ENCODE data around the gene CD9.
"Not testable (repeated sequence)": the region's sequence is repeated elsewhere in the genome, so short reads cannot be mapped to it uniquely, and the experiment has no call there.

The CD9 gene

DNA sequence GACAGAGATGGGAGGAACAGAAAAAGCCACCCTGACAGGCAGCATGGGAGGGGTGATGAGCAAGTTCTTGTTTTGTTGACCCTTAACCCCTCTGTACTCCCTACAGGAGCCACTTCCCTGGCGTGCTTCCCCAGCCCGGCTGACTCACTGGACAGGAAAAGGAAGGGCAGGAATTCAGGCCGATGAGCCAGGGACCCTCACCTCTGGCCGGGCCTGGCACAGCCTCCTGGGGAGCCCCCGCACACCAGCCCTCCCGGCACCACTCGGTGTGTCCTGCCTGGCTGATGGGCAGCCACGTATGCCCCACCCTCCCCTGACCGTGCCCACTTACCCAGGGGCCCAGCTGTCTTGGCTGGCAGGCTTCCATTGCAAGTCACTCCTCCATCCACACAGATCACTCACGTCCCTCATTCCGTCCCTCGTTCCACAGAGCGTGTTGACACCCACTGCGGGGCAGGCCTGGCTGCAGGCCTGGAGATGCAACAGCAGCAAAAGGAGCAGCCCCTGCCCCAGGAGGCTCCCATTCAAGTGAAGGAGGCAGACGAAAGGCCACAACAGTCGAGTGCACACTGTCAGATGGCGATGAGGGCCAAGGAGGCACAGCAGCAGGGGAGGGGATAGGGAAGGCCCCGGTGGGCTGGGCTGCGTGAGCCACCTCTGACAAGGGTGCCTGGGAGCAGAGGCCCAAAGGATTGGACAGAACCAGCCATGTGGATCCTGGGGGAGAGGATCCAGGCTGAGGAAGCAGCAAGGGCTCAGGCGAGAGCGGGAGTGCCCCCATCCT is 19.7 kb upstream of the CD9 start:
- DNase-seq (ENCODE audit: low read depth in 1 of 2, low spot score in 1 of 2): no peak

DNA sequence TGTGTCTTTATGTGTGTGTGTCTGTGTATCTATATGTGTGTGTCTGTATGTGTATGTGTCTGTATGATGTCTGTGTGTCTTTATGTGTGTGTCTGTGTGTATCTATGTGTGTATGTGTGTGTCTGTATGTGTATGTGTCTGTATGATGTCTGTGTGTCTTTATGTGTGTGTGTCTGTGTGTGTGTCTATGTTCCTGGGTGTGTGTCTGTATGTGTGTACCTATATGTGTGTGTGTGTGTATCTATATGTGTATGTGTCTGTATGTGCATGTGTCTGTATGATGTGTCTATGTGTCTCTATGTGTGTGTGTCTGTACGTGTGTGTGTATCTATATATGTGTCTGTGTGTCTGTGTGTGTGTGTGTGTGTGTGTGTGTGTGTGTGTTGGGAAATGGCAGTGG is 19.0 kb upstream of the CD9 start:
- DNase-seq (ENCODE audit: low read depth in 1 of 2, low spot score in 1 of 2): no peak

DNA sequence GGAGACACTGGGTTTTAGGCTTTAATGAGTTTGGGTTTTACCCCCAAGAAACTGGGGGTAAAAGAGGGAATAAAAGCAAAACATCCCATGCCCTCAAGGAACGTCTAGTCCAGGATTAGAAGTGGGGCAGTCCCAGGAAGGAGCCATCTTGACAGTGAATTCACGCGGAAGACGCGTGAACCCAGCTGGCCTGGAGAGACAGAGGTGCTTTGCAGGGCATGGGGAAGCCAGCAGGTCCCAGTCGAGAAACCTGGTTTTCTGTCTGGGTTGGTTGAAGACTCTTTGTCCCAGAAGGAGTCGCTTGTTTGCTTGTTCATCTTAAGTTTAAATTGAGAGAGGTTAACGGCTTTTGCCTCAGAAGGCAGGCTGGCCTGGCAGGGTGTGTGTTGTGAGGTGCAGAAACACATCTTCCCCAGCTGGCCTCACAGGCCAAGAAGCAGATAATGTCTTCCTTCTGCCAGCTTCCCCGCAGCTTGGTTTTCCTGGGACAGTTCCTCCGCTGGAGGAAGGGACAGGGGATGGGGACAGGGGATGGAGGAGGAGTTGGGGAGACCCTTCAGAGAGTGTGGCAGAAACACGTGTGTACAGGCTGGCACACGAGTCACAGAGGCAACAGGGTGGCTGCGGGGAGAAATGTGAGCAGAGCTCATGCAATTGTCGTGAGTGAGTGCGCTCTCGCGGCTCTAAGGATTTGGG is 18.5 kb upstream of the CD9 start:
- no peak for DNase-seq (ENCODE audit: low read depth in 1 of 2, low spot score in 1 of 2)

GRCh38 chr12:6182279-6182898 is 17.8 kb upstream of the CD9 start:
- no peak for DNase-seq (ENCODE audit: low read depth in 1 of 2, low spot score in 1 of 2)

DNA sequence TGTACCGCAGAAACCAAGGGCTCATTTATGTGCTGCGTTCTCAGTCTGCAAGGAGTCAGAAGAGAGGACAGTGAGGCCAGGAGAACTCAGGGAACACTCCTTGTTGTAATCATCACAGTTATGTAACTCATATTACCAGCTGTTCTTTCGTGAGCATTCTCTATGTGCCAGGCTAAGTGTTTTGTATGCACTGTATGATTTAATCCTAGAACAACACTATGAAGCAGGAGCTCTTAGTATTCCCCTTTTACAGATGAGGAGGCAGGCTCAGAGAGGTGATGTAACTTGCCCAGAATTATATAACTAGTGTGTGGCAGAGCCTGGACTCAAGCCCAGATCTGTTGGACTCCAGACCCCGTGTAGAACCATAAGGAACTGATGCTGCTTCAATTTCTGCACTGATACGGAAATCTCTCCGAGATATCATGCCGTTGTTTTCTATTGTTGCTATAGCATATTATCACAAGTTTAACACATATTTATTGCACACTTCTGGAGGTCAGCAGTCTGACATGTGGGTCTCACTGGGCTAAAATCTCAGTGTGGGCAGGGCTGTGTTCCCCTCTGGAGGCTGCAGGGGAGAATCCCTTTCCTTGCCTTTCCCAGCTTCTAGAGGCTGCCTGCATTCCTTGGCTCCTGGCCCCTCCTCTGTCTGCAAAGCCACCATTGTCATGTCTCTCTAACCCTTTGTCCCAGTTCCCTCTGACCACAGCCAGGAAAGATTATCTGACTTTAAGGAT is 16.3 kb upstream of the CD9 start:
- no peak for DNase-seq (ENCODE audit: low read depth in 1 of 2, low spot score in 1 of 2)

- no peak for DNase-seq (ENCODE audit: low read depth in 1 of 2, low spot score in 1 of 2)
Observed at GRCh38 chr12:6185961-6186827, 14.0 kb upstream of the CD9 start.

GRCh38 chr12:6187948-6188793 is 12.0 kb upstream of the CD9 start:
- DNase-seq (ENCODE audit: low read depth in 1 of 2, low spot score in 1 of 2): no peak

DNA sequence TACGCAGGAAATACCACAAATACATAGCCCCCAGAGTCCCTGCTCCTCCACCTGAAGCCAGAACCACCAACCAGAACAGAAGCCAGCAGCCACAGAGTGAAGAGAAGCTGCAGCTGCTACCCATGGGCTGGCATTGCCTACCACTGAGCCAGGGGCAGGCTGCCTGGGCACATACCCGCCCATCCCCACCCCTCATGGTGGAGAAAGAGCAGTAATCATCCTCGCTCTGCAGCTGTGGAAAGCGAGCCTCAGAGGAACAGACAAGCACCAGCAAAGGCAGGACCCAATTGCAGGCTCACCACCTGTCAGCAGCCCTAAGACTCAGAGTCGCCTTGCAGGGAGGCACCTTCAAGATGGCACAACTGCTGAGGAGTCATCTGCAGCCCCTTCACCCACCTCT is 11.2 kb upstream of the CD9 start:
- no peak for DNase-seq (ENCODE audit: low read depth in 1 of 2, low spot score in 1 of 2)

DNA sequence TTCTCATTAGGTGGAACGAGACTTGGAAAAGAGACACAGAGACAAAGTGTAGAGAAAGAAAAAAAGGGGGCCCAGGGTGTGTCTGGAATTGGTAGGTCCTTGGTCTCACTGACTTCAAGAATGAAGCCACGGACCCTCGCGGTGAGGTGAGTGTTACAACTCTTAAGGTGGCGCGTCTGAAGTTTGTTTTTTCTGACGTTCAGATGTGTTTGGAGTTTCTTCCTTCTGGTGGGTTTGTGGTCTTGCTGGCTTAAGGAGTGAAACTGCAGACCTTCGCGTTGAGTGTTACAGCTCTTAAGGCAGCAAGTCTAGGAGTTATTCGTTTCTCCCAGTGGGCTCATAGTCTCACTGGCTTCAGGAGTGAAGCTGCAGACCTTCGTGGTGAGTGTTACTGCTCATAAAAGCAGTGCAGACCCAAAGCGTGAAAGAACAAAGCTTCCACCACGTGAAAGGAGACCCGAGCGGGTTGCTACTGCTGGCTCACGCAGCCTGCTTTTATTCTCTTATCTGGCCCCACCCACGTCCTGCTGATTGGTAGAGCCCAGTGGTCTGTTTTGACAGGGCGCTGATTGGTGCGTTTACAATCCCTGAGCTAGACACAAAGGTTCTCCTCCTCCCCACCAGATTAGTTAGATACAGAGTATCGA is 10.1 kb upstream of the CD9 start:
- DNase-seq (ENCODE audit: low read depth in 1 of 2, low spot score in 1 of 2): not testable (repeated sequence)

- DNase-seq (ENCODE audit: low read depth in 1 of 2, low spot score in 1 of 2): not testable (repeated sequence)
Observed at GRCh38 chr12:6190767-6191530, 9.3 kb upstream of the CD9 start.

DNA sequence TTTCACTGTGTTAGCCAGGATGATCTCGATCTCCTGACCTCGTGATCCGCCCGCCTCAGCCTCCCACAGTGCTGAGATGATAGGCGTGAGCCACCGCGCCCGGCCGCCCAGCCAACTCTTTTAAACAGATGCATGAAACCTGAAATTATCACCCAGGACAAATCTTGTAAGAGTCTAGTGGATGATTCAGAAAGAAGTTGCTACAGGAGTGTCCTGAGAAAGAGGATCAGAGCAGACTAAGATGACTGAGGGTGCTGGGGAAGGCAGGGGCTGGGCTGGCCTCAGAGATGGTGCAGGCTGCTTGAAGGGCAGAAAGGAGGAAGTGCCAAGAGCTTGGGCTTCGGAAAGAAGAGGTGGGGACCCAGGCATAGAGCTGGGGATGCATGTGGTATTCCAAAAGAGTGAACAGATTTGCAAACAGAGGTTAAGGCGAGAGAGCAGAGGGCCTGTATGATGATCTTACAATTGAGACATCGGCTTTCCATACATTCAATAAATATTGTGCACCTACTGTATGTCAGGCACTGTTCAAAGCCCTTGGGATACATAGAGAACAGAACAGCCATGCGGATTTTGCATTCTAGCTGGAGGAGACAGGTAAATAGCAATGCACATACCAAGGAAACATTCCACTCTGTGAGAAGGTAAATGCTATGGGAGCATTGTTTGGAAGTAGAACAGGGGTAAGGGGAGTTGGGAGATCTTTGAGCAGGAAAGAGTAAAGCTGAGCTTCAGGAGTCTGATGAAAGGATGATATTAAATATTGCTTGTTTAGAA is 7.4 kb upstream of the CD9 start:
- DNase-seq (ENCODE audit: low read depth in 1 of 2, low spot score in 1 of 2): no peak

- DNase-seq (ENCODE audit: low read depth in 1 of 2, low spot score in 1 of 2): no peak
Observed at GRCh38 chr12:6193853-6194815, 6.1 kb upstream of the CD9 start.

GRCh38 chr12:6195665-6196535 is 4.3 kb upstream of the CD9 start:
- peak; percentile 56 to 63 for DNase-seq (ENCODE audit: low read depth in 1 of 2, low spot score in 1 of 2)

- no peak for DNase-seq (ENCODE audit: low read depth in 1 of 2, low spot score in 1 of 2)
Observed at GRCh38 chr12:6198051-6198450, 2.1 kb upstream of the CD9 start.

- no peak for DNase-seq (ENCODE audit: low read depth in 1 of 2, low spot score in 1 of 2)
Observed at GRCh38 chr12:6198556-6198955, 1.6 kb upstream of the CD9 start.
